ENCODE data around the gene MAF.

MAF gene

DNA sequence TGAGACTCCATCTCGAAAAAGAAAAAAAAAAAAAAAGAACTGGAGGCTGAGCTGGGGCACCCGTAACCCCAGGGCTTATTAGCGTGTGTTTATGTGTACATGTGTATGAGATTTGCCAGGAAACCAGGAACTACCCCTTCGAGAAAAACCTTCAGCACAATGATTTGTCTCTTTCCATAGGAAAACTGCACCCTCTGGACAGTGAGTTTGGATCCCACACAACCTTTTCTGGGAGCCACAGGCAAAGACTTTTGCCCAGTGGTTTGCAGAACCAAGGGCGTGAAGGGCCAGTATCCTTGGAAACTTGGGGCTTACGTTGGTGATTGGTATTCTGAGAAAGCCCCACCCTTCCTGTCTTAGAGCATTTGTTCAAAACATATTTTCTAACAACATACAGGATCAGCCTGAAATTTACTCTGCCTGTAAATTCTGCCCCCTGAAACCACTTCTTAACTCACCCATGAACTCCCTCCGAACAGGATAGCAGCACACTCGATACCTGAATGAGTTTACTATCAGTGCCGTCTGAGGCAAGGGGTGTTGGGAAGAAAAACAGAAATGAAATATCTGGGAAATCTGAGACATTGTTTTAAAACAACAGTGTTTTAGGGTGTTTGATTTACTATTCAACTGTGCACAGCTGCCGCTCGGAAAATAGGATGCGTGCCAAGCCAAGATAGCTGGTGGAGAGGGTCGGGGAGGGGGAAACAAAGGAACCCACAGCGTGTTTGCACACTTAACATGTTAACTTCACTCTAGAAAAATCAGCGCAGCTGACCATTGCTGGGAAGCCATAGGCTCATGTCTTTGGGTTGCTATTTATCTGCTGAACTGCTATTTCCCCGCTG lies 40.2 kb upstream of the MAF start:
- no peak overlapping the region for H3K4me3 ChIP-seq (ENCODE audit: low read length)
- TF ChIP-seq, protein P1, sequence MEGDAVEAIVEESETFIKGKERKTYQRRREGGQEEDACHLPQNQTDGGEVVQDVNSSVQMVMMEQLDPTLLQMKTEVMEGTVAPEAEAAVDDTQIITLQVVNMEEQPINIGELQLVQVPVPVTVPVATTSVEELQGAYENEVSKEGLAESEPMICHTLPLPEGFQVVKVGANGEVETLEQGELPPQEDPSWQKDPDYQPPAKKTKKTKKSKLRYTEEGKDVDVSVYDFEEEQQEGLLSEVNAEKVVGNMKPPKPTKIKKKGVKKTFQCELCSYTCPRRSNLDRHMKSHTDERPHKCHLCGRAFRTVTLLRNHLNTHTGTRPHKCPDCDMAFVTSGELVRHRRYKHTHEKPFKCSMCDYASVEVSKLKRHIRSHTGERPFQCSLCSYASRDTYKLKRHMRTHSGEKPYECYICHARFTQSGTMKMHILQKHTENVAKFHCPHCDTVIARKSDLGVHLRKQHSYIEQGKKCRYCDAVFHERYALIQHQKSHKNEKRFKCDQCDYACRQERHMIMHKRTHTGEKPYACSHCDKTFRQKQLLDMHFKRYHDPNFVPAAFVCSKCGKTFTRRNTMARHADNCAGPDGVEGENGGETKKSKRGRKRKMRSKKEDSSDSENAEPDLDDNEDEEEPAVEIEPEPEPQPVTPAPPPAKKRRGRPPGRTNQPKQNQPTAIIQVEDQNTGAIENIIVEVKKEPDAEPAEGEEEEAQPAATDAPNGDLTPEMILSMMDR (conservative IDR thresholded peaks at IDR 0.05; ENCODE audit: low read depth, low read length) = no peak
- no peak for DNase-seq (ENCODE audit: low read depth)

DNA sequence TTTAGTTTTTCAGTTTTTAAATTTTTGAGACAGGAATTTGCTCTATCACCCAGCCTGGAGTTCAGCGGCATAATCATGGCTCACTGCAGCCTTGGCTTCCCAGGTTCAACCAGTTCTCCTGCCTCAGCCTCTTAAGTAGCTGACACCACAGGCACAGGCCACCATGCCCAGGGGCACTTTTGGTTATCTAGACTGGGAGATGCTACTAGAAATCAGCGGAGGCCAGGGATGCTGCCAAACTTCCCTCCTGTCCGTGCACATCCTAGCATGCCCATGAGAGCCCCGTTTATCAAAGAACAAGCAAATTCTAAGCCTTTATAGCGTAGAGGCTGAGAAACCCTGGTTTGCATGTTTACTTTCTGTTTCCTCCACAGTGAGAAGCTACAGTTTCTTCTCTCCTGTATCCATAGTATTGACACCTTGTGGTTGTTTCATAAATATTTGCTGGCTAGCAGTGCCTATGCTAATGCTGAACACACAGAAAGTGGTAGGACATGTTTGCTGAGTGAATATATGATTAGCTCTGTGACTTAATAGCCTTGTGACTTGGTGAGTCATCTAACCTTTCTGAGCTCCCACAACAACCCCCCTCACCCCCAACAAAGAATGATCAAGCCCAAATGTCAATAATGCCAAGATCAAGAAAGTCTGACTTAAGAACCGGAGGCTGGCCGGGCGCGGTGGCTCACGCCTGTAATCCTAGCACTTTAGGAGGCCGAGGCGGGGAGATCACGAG lies 39.2 kb upstream of the MAF start:
- peak; percentile 48 for DNase-seq (ENCODE audit: low read depth)
- no peak overlapping the region for H3K4me3 ChIP-seq (ENCODE audit: low read length)
- TF ChIP-seq, protein P1 (conservative IDR thresholded peaks at IDR 0.05; ENCODE audit: low read depth, low read length) = no peak

DNA sequence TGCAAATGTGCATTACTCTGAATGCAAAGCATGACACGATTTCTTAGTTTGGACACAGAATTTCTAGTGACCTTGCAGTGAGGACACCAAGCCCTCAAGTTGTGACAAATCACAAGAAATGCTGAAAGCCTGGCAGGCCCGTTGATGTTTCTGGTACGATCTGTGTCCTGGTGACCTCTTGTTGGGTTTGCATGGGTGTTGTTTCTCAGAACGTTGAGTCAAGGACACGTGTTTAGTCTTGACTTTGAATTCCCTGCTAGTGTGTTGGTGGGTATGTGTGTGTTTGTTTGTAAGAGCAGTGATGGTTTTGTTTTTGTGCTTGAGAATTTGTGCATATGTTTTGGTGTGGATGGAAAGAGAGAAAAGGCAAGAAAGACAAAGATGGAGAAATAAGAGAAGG lies 37.8 kb upstream of the MAF start:
- no peak overlapping the region for H3K4me3 ChIP-seq (ENCODE audit: low read length)
- DNase-seq (ENCODE audit: low read depth) = no peak
- TF ChIP-seq, protein P1 (conservative IDR thresholded peaks at IDR 0.05; ENCODE audit: low read depth, low read length) = no peak

DNA sequence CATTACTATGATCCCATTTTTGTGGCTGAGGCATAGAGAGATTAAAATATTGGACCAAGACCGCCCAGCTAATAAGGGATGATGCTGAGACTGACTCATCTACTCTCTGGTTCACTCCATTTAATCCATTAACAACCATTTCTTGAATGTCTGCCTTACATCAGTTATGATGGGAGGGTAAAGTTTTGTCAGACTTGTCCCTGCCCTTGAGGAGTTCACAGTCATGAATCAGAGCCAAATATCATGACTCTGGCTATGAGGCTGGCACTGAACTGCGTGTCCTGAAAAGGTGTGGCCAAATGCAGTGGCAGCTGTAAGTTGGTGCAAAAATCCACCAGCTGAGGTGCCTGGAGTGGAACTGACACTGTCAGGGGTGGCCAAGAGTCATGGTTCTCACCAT lies 35.0 kb upstream of the MAF start:
- TF ChIP-seq, protein P1 (conservative IDR thresholded peaks at IDR 0.05; ENCODE audit: low read depth, low read length) = no peak
- no peak overlapping the region for H3K4me3 ChIP-seq (ENCODE audit: low read length)
- DNase-seq (ENCODE audit: low read depth) = no peak

DNA sequence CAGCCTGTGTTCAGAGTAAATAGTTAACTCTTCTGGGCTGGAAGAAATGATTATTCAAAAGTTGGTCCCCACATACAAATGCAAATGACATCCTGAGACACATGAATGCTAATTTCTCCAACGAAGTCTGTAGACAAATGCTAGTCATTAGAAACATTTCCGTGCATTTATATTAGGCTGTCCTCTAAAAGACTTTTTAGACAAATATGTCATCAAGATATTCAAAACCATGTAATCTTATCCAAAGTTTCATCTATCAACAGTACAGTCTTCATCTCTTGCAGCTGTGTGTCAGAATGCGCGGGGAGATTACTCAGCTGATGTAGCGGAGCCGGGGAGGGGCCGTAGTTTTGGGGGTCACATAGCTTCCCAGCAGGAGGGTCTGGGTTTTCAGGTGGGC lies 33.8 kb upstream of the MAF start:
- no peak overlapping the region for H3K4me3 ChIP-seq (ENCODE audit: low read length)
- DNase-seq (ENCODE audit: low read depth) = no peak
- TF ChIP-seq, protein P1 (conservative IDR thresholded peaks at IDR 0.05; ENCODE audit: low read depth, low read length) = no peak

DNA sequence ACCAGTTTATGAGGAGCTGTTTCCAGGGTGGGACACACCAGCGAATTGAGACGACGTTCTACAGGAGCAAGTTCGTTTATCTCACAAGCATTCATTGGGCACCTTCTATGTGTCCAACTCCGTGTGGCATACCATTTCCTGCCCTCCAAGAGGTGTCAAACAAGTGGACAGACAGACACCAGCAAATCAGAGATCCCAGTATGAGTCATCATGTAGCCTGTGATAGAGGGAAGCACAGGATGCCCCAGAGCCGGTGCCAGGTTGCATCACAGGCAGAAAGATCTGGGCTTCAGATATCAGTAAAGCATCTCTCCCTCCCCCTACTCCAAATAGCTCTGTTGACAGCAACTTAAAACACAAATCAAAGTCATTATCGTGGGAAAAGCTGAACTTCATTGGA lies 31.8 kb upstream of the MAF start:
- DNase-seq (ENCODE audit: low read depth) = no peak
- TF ChIP-seq, protein P1 (conservative IDR thresholded peaks at IDR 0.05; ENCODE audit: low read depth, low read length) = no peak
- no peak overlapping the region for H3K4me3 ChIP-seq (ENCODE audit: low read length)

Data from retinal pigment epithelial cell (primary cell).